ENCODE data around the gene SLC2A11.
"Not testable (repeated sequence)": the region's sequence is repeated elsewhere in the genome, so short reads cannot be mapped to it uniquely, and the experiment has no call there.

Gene SLC2A11

GRCh38 chr22:23892130-23892529 is 34.5 kb downstream of the SLC2A11 start:
- no peak for DNase-seq

GRCh38 chr22:23892706-23893105 is 35.0 kb downstream of the SLC2A11 start:
- DNase-seq = no peak

- no peak for DNase-seq
These were observed 35.7 kb downstream of the SLC2A11 start for GRCh38 chr22:23893121-23893944.

GRCh38 chr22:23893945-23894709 is 36.5 kb downstream of the SLC2A11 start, which contains the start of gene MIF:
Gene MIF (plus strand): TSS chr22:23894383. CDS start chr22:23894475, 92 bp downstream.
- DNase-seq = peak; percentile 93

GRCh38 chr22:23894710-23895598 is 37.3 kb downstream of the SLC2A11 start:
- DNase-seq = peak; percentile 66

GRCh38 chr22:23895599-23896144 is 38.0 kb downstream of the SLC2A11 start:
- no peak for DNase-seq

GRCh38 chr22:23896166-23896522 is 38.5 kb downstream of the SLC2A11 start:
- no peak for DNase-seq

GRCh38 chr22:23896523-23897186 is 39.0 kb downstream of the SLC2A11 start:
- no peak for DNase-seq

GRCh38 chr22:23897320-23897719 is 39.6 kb downstream of the SLC2A11 start:
- DNase-seq = no peak

- no peak for DNase-seq
These were observed 40.6 kb downstream of the SLC2A11 start for GRCh38 chr22:23898006-23898974.

- no peak for DNase-seq
These were observed 41.5 kb downstream of the SLC2A11 start for GRCh38 chr22:23899042-23899745.

GRCh38 chr22:23900227-23900626 is 42.6 kb downstream of the SLC2A11 start:
- not testable (repeated sequence) for DNase-seq

GRCh38 chr22:23901600-23901999 is 43.9 kb downstream of the SLC2A11 start:
- no peak for DNase-seq

- no peak for DNase-seq
These were observed 45.8 kb downstream of the SLC2A11 start for GRCh38 chr22:23903328-23903971.

GRCh38 chr22:23904573-23905254 is 47.0 kb downstream of the SLC2A11 start:
- DNase-seq = no peak

GRCh38 chr22:23906641-23907040 is 49.0 kb downstream of the SLC2A11 start:
- no peak for DNase-seq

- DNase-seq = not testable (repeated sequence)
These were observed 49.7 kb downstream of the SLC2A11 start for GRCh38 chr22:23907423-23907822.

- DNase-seq = no peak
These were observed 51.0 kb downstream of the SLC2A11 start for GRCh38 chr22:23908587-23909205.
